ENCODE results near the gene CD300LD. TPM values are rescaled to one million over a fixed set of nuclear protein-coding genes. Genes with fewer than 3 reads are reported as not detected.

CD300LD gene
- total RNA-seq, 2 experiments from 2014 or later = not detected

- no peaks in the 10 kb centered on the region for H3K27me3 Mint-ChIP-seq
- H3K36me3 Mint-ChIP-seq (ENCODE audit: low read depth) = no peaks in the 10 kb centered on the region
- peaks cover under 1% of the 10 kb centered on the region for H3K4me1 Mint-ChIP-seq (ENCODE audit: low read depth)
- H3K36me3 ChIP-seq (ENCODE audit: insufficient read depth, low read length) = no peaks in the 10 kb centered on the region
- intact Hi-C loops (cut with DNase I, micrococcal nuclease) = no loop called here
- CTCF ChIA-PET = no interaction called here
- no peaks in the 10 kb centered on the region for H3K27me3 ChIP-seq (ENCODE audit: control insufficient read depth in 1 of 2, insufficient read depth in 2 of 2, low read length in 2 of 2)
- H3K27ac Mint-ChIP-seq = no peak overlapping the region
- no peaks in the 10 kb centered on the region for H3K9me3 ChIP-seq (ENCODE audit: control insufficient read depth in 1 of 2, insufficient read depth in 1 of 2, low read length in 2 of 2)
- no peak for TF ChIP-seq CTCF (IDR thresholded peaks at IDR 0.05)
- no peaks in the 10 kb centered on the region for H3K4me1 ChIP-seq (ENCODE audit: insufficient read depth, low read length)
- POLR2A ChIA-PET = no interaction called here
- no peak overlapping the region for H3K4me3 ChIP-seq (ENCODE audit: low read length)
- no peak overlapping the region for H3K27ac ChIP-seq (ENCODE audit: low read depth in 1 of 2, low read length in 2 of 2)
- no peaks in the 10 kb centered on the region for H3K9me3 Mint-ChIP-seq
- ATAC-seq (ENCODE audit: poor library complexity) = no peak
- no peak overlapping the region for H3K4me3 Mint-ChIP-seq
- DNase-seq = no peak
Measured at GRCh38 chr17:74542727-74543383, 49.2 kb downstream of the CD300LD start.

GRCh38 chr17:74542166-74542565 lies 49.9 kb downstream of the CD300LD start:
- Histone ChIP-seq H3K27ac (ENCODE audit: low read depth in 1 of 2, low read length in 2 of 2) (no peak overlapping the region), H3K4me3 (ENCODE audit: low read length) (no peak overlapping the region), H3K27me3 (ENCODE audit: control insufficient read depth in 1 of 2, insufficient read depth in 2 of 2, low read length in 2 of 2) (no peaks in the 10 kb centered on the region), H3K36me3 (ENCODE audit: insufficient read depth, low read length) (no peaks in the 10 kb centered on the region), H3K4me1 (ENCODE audit: insufficient read depth, low read length) (no peaks in the 10 kb centered on the region), H3K9me3 (ENCODE audit: control insufficient read depth in 1 of 2, insufficient read depth in 1 of 2, low read length in 2 of 2) (no peaks in the 10 kb centered on the region)
- intact Hi-C loops (cut with DNase I, micrococcal nuclease) = no loop called here
- POLR2A ChIA-PET = no interaction called here
- Mint-ChIP-seq H3K4me1 (ENCODE audit: low read depth) (no peaks in the 10 kb centered on the region), H3K36me3 (ENCODE audit: low read depth) (no peaks in the 10 kb centered on the region), H3K27me3 (no peaks in the 10 kb centered on the region), H3K4me3 (no peak overlapping the region), H3K9me3 (no peaks in the 10 kb centered on the region), H3K27ac (no peak overlapping the region)
- CTCF ChIA-PET = no interaction called here
- TF ChIP-seq CTCF (IDR thresholded peaks at IDR 0.05) = no peak
- DNase-seq (no peak), ATAC-seq (ENCODE audit: poor library complexity) (no peak)

GRCh38 chr17:74541176-74542111 lies 50.6 kb downstream of the CD300LD start:
- no peak for DNase-seq
- H3K9me3 Mint-ChIP-seq = no peaks in the 10 kb centered on the region
- Histone ChIP-seq H3K9me3 (ENCODE audit: control insufficient read depth in 1 of 2, insufficient read depth in 1 of 2, low read length in 2 of 2) (no peaks in the 10 kb centered on the region), H3K36me3 (ENCODE audit: insufficient read depth, low read length) (no peaks in the 10 kb centered on the region), H3K27me3 (ENCODE audit: control insufficient read depth in 1 of 2, insufficient read depth in 2 of 2, low read length in 2 of 2) (no peaks in the 10 kb centered on the region), H3K27ac (ENCODE audit: low read depth in 1 of 2, low read length in 2 of 2) (no peak overlapping the region), H3K4me1 (ENCODE audit: insufficient read depth, low read length) (no peaks in the 10 kb centered on the region), H3K4me3 (ENCODE audit: low read length) (no peak overlapping the region)
- H3K36me3 Mint-ChIP-seq (ENCODE audit: low read depth) = no peaks in the 10 kb centered on the region
- no peak overlapping the region for H3K27ac Mint-ChIP-seq
- CTCF ChIA-PET = no interaction called here
- H3K27me3 Mint-ChIP-seq = no peaks in the 10 kb centered on the region
- ATAC-seq (ENCODE audit: poor library complexity) = no peak
- POLR2A ChIA-PET = no interaction called here
- no peaks in the 10 kb centered on the region for H3K4me1 Mint-ChIP-seq (ENCODE audit: low read depth)
- H3K4me3 Mint-ChIP-seq = no peak overlapping the region
- intact Hi-C loops (cut with DNase I, micrococcal nuclease) = no loop called here
- no peak for TF ChIP-seq CTCF (IDR thresholded peaks at IDR 0.05)

Data from CD4-positive, alpha-beta T cell (primary cell).